HG02763 (cell line): ENCODE data around the gene KLHL17.
"Not testable (repeated sequence)": the region's sequence is repeated elsewhere in the genome, so short reads cannot be mapped to it uniquely, and the experiment has no call there.

Experiments
- ATAC-seq: cut with Tn5 transposase; IDR thresholded peaks from one replicate; pipeline ENCODE4 v1.9.1; 2021; ENCODE audit warnings: mild to moderate bottlenecking, moderate library complexity; ENCODE audit not compliant: unreplicated experiment

Gene KLHL17

GRCh38 chr1:935751-936231 is 24.6 kb upstream of the KLHL17 start:
- ATAC-seq, result no peak

GRCh38 chr1:936348-937264 is 23.8 kb upstream of the KLHL17 start:
- ATAC-seq, result no peak

GRCh38 chr1:937521-937920 is 22.9 kb upstream of the KLHL17 start:
- no peak for ATAC-seq

- ATAC-seq, result no peak
These were observed 22.2 kb upstream of the KLHL17 start for GRCh38 chr1:938088-938683.

GRCh38 chr1:938711-939489 is 21.5 kb upstream of the KLHL17 start:
- ATAC-seq, result no peak

- no peak for ATAC-seq
These were observed 20.8 kb upstream of the KLHL17 start for GRCh38 chr1:939511-940106.

GRCh38 chr1:940107-941014 is 20.0 kb upstream of the KLHL17 start:
- no peak for ATAC-seq

GRCh38 chr1:941015-941587 is 19.3 kb upstream of the KLHL17 start:
- no peak for ATAC-seq

GRCh38 chr1:941588-942383 is 18.6 kb upstream of the KLHL17 start:
- no peak for ATAC-seq

GRCh38 chr1:942411-942821 is 18.0 kb upstream of the KLHL17 start:
- ATAC-seq, result no peak

- ATAC-seq, result no peak
These were observed 17.4 kb upstream of the KLHL17 start for GRCh38 chr1:942864-943533.

- no peak for ATAC-seq
These were observed 16.6 kb upstream of the KLHL17 start for GRCh38 chr1:943545-944340.

- no peak for ATAC-seq
These were observed 15.8 kb upstream of the KLHL17 start for GRCh38 chr1:944341-945325.

- no peak for ATAC-seq
These were observed 14.5 kb upstream of the KLHL17 start for GRCh38 chr1:945688-946556.

GRCh38 chr1:946811-947210 is 13.6 kb upstream of the KLHL17 start:
- ATAC-seq, result not testable (repeated sequence)
